Upper lobe of left lung (tissue), 4 donors: ENCODE results near the gene GLYAT.

Source experiments
- CTCF ChIP-seq, 6 experiments: fragments of 450-650 bp in 4 of 6; fragments of 200-600 bp in 2 of 6; sonication (generic) in 2 of 6; IDR thresholded peaks; one replicate each; pipeline ENCODE4 v1.5.1; 2016 to 2019; ENCODE audit warnings: antibody characterized with exemption in 6 of 6
- EP300 ChIP-seq, 4 donors: sonication (generic); formaldehyde crosslinking; IDR thresholded peaks; one replicate each; pipeline ENCODE4 v1.5.1; 2017; ENCODE audit warnings: antibody characterized with exemption in 4 of 4, control low read depth in 2 of 4
- POLR2A ChIP-seq, 4 donors: fragments of 450-650 bp; IDR thresholded peaks; one replicate each; pipeline ENCODE4 v1.5.1; 2016 to 2017; ENCODE audit warnings: antibody characterized with exemption in 4 of 4, mild to moderate bottlenecking in 2 of 4
- POLR2AphosphoS5 ChIP-seq, 2 donors: sonication (generic); formaldehyde crosslinking; IDR thresholded peaks; one replicate each; pipeline ENCODE4 v1.5.1; 2017; ENCODE audit warnings: antibody characterized with exemption in 2 of 2

- TF ChIP-seq POLR2AphosphoS5 (IDR thresholded peaks at IDR 0.05) (no peak), CTCF (IDR thresholded peaks at IDR 0.05) (no peak), EP300 (IDR thresholded peaks at IDR 0.05) (no peak), POLR2A (IDR thresholded peaks at IDR 0.05) (no peak)
These were observed at the start of gene GLYAT for GRCh38 chr11:58731819-58732218.
